Keratinocyte (primary cell): ENCODE measurements around the gene USP10. TPM values are rescaled to one million over a fixed set of nuclear protein-coding genes. Genes with fewer than 3 reads are reported as not detected.

Experiments
- DNase-seq: peaks from one replicate; pipeline ENCODE4 v3.0.0-alpha.2; 2011; ENCODE audit warnings: low read depth, missing footprints, low spot score
- FAIRE-seq: peaks from 2 replicates; lab custom pipeline; 2011; peaks lifted over from hg19 to GRCh38; lab: Jason Lieb, UNC
- H2AFZ ChIP-seq: 2 replicates; pipeline ENCODE4 v1.6.0; 2012; ENCODE audit warnings: low read length, control low read depth, inconsistent platforms; ENCODE audit not compliant: control insufficient read depth
- H3K27ac ChIP-seq: 2 replicates; pipeline ENCODE4 v1.5.1; 2011; ENCODE audit warnings: low read length; ENCODE audit not compliant: control insufficient read depth, insufficient read depth
- H3K27me3 ChIP-seq: 3 replicates; pipeline ENCODE4 v1.6.0; 2011; ENCODE audit warnings: low read length; ENCODE audit not compliant: control insufficient read depth, insufficient read depth; ENCODE audit errors: extremely low read depth
- H3K36me3 ChIP-seq, 2 experiments: 2 replicates in 1 of 2; 3 replicates in 1 of 2; pipeline ENCODE4 v1.5.1; 2011; ENCODE audit warnings: low read length in 2 of 2, mild to moderate bottlenecking in 1 of 2; ENCODE audit not compliant: control insufficient read depth in 2 of 2, insufficient read depth in 2 of 2; ENCODE audit errors: extremely low read depth in 1 of 2
- H3K4me1 ChIP-seq: 3 replicates; pipeline ENCODE4 v1.5.1; 2011; ENCODE audit warnings: low read length; ENCODE audit not compliant: control insufficient read depth, insufficient read depth; ENCODE audit errors: extremely low read depth
- H3K4me2 ChIP-seq: 3 replicates; pipeline ENCODE4 v1.6.0; 2011; ENCODE audit warnings: low read depth, low read length; ENCODE audit not compliant: control insufficient read depth, insufficient read depth; ENCODE audit errors: extremely low read depth
- H3K4me3 ChIP-seq, 3 experiments: fragments of 200-600 bp in 1 of 3; sonication (generic) in 1 of 3; 2 replicates in 2 of 3; 3 replicates in 1 of 3; pipeline ENCODE4 v1.5.1; 2011 to 2016; ENCODE audit warnings: low read length in 3 of 3, mild to moderate bottlenecking in 3 of 3, control low read depth in 2 of 3, inconsistent platforms in 1 of 3, low read depth in 1 of 3, mixed read lengths in 1 of 3, mixed run types in 1 of 3, moderate library complexity in 1 of 3; ENCODE audit not compliant: control insufficient read depth in 2 of 3, insufficient read depth in 2 of 3; ENCODE audit errors: extremely low read depth in 1 of 3
- H3K79me2 ChIP-seq: 2 replicates; pipeline ENCODE4 v1.6.0; 2012; ENCODE audit warnings: low read length; ENCODE audit not compliant: control insufficient read depth, insufficient read depth
- H3K9ac ChIP-seq: 3 replicates; pipeline ENCODE4 v1.6.0; 2011; ENCODE audit warnings: low read length; ENCODE audit not compliant: control insufficient read depth, insufficient read depth; ENCODE audit errors: extremely low read depth
- H3K9me1 ChIP-seq: 3 replicates; pipeline ENCODE4 v1.6.0; 2011; ENCODE audit warnings: low read length; ENCODE audit not compliant: control insufficient read depth, insufficient read depth; ENCODE audit errors: extremely low read depth
- H3K9me3 ChIP-seq: 2 replicates; pipeline ENCODE4 v1.5.1; 2012; ENCODE audit warnings: low read depth, low read length; ENCODE audit not compliant: control insufficient read depth
- H4K20me1 ChIP-seq: 3 replicates; pipeline ENCODE4 v1.6.0; 2011; ENCODE audit warnings: low read length; ENCODE audit not compliant: control insufficient read depth, insufficient read depth; ENCODE audit errors: extremely low read depth
- EZH2 ChIP-seq: IDR thresholded peaks from one replicate; pipeline ENCODE4 v1.6.1; 2012; ENCODE audit warnings: inconsistent platforms, mild to moderate bottlenecking, low read length, moderate library complexity
- dilution Hi-C: fragments of 300-500 bp; cut with MboI; formaldehyde crosslinking; loops from one replicate; pipeline ENCODE4 v1.7.0; 2020; ENCODE audit warnings: low sequenced_read_pairs; ENCODE audit not compliant: extremely low pct_ligation_motif_present
- polyA plus RNA-seq, 5 experiments: library from polyadenylated mRNA; depleted of rRNA in 3 of 5; stranded (reverse) in 3 of 5; stranded (forward) in 1 of 5; unstranded in 1 of 5; fragments of >200 nt; gene quantifications; 1 replicate in 1 of 5; 2 replicates in 3 of 5; 3 replicates in 1 of 5; pipeline versions ENCODE4 v1.2.1 to v1.2.3, GENCODE V29; 2011 to 2012; ENCODE audit warnings: missing spikeins in 2 of 5, low read depth in 1 of 5, low replicate concordance in 1 of 5
- TF ChIP-seq, protein P1 (sequence below), 3 experiments: IDR thresholded peaks in 1 of 3; conservative IDR thresholded peaks in 1 of 3; optimal IDR thresholded peaks in 1 of 3; 2 replicates in 2 of 3; 3 replicates in 1 of 3; pipeline versions ENCODE3 to v1.5.1; 2011; ENCODE audit warnings: low read length in 3 of 3, mild to moderate bottlenecking in 3 of 3, moderate library complexity in 2 of 3, control low read depth in 1 of 3, inconsistent platforms in 1 of 3; ENCODE audit not compliant: insufficient read depth in 2 of 3; ENCODE audit errors: extremely low read depth in 1 of 3

Gene USP10
- polyA plus RNA-seq, 1 donor (not counting 4 experiments of a cell fraction or from before 2014, with no cell fraction given), result 92.0 TPM

DNA sequence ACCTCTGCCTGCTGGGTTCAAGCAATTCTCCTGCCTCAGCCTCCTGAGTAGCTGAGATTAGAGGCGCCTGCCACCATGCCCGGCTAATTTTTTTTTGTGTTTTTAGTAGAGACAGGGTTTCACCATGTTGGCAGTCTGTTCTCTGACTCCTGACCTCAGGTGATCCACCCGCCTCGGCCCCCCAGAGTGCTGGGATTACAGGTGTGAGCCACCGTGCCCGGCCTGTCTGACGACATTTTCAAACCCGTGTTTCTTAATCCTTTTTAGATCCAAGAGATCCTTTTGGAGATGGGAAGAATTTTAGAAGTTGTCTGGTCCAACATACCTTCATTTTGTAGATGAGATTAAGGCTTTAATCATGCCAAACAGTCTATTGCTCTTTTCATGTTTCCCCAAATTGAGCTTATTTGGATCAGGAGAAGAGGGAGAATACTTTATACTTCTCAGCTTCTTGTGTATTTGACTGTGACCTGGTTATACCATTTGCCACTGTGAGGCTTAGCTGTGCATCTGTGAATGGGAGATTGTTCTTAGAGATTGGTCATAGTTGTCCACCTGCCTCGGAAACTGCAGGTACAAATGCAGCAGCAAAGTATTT is 25.8 kb downstream of the USP10 start:
- peaks cover 2% of the 10 kb centered on the region for H3K9me1 ChIP-seq
- no peak overlapping the region for H2AFZ ChIP-seq
- H3K27me3 ChIP-seq, result no peaks in the 10 kb centered on the region
- H3K79me2 ChIP-seq, result peaks cover 93% of the 10 kb centered on the region
- FAIRE-seq (no peak), DNase-seq (no peak)
- H3K36me3 ChIP-seq, result peaks cover 0 to 7% of the 10 kb centered on the region in 2 experiments
- H3K4me3 ChIP-seq, result peak overlapping the region in 1 of 3 experiments; percentile 8
- H3K9me3 ChIP-seq, result no peaks in the 10 kb centered on the region
- peaks cover 21% of the 10 kb centered on the region for H4K20me1 ChIP-seq
- H3K27ac ChIP-seq, result no peak overlapping the region
- H3K9ac ChIP-seq, result no peak overlapping the region
- H3K4me1 ChIP-seq, result peaks cover 37% of the 10 kb centered on the region
- dilution Hi-C loops, result no loop called here
- peak overlapping the region; percentile 59 for H3K4me2 ChIP-seq
- TF ChIP-seq EZH2, result no peak
- TF ChIP-seq, protein P1, sequence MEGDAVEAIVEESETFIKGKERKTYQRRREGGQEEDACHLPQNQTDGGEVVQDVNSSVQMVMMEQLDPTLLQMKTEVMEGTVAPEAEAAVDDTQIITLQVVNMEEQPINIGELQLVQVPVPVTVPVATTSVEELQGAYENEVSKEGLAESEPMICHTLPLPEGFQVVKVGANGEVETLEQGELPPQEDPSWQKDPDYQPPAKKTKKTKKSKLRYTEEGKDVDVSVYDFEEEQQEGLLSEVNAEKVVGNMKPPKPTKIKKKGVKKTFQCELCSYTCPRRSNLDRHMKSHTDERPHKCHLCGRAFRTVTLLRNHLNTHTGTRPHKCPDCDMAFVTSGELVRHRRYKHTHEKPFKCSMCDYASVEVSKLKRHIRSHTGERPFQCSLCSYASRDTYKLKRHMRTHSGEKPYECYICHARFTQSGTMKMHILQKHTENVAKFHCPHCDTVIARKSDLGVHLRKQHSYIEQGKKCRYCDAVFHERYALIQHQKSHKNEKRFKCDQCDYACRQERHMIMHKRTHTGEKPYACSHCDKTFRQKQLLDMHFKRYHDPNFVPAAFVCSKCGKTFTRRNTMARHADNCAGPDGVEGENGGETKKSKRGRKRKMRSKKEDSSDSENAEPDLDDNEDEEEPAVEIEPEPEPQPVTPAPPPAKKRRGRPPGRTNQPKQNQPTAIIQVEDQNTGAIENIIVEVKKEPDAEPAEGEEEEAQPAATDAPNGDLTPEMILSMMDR (optimal IDR thresholded peaks at IDR 0.05 in 1 of 3, IDR thresholded peaks at IDR 0.05 in 1 of 3, conservative IDR thresholded peaks at IDR 0.05 in 1 of 3; ENCODE audit: extremely low read depth in 1 of 3, insufficient read depth in 2 of 3, low read length in 3 of 3), result no peak

DNA sequence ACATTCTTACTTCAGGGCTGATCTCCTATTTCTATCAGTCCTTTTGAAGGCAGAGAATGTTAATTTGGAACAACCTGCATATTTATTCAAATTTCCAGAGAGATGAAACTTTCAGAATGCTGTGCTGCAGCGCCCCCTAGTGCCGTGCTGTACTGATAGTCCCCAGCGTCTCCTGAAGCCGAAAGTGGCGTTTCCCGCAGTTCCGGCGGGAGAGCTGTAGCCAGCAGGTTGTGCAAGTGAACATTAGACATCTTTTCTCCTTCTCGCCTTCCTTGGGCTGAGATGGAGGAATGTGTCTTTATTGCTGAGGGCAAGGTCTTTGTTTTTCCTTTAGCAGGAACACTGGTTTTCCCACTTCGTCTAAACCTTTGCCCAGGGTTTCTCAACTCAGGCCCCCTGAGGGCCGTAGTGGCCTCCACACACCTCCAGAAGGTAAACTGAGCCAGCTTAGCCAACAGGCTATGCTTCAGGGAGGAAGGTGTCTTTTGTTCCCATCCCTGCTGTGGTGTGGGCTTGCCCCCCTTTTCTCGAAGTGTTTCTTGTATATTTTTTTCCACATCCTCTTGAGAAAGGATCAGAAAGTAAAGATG is 26.4 kb downstream of the USP10 start:
- H3K27me3 ChIP-seq, result no peaks in the 10 kb centered on the region
- H3K4me3 ChIP-seq, result no peak overlapping the region
- H3K4me2 ChIP-seq, result peak overlapping the region; percentile 59
- no peaks in the 10 kb centered on the region for H3K9me3 ChIP-seq
- dilution Hi-C loops, result no loop called here
- H4K20me1 ChIP-seq, result peaks cover 20% of the 10 kb centered on the region
- H3K79me2 ChIP-seq, result peaks cover 89% of the 10 kb centered on the region
- peak overlapping the region; percentile 5 for H3K27ac ChIP-seq
- H3K9ac ChIP-seq, result peak overlapping the region; percentile 30
- no peak overlapping the region for H2AFZ ChIP-seq
- FAIRE-seq (peak; percentile 71), DNase-seq (no peak)
- peaks cover 0 to 7% of the 10 kb centered on the region in 2 experiments for H3K36me3 ChIP-seq
- peaks cover 2% of the 10 kb centered on the region for H3K9me1 ChIP-seq
- H3K4me1 ChIP-seq, result peaks cover 43% of the 10 kb centered on the region
- TF ChIP-seq, protein P1 (optimal IDR thresholded peaks at IDR 0.05 in 1 of 3, IDR thresholded peaks at IDR 0.05 in 1 of 3, conservative IDR thresholded peaks at IDR 0.05 in 1 of 3; ENCODE audit: extremely low read depth in 1 of 3, insufficient read depth in 2 of 3, low read length in 3 of 3), result peak; percentile 89 to 98 (median 92)
- TF ChIP-seq EZH2, result no peak
